ENCODE data around the gene MAGEA11.

MAGEA11 gene

DNA sequence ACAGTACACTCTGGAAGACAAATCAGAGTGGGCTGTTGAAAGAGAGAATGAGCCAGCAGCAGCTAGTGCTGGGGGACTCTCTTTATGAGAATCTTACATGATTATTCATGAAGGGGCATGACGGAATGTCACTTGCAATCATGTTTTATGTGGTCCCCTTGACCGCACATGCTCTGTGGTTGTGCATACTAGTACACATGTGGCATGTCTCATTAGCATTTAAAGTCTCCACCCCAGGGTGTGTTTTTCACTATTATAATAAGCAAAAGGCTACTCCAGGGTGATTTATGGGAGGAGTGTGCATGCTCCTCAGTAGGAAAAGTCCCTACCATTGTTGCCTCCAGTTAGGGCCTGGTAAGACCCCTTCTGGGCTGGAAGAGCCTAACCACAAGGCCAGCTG is 30.7 kb upstream of the MAGEA11 start:
- Histone ChIP-seq H3K9me2 (replicated peaks; ENCODE audit: low read depth, low read length) (no peaks in the 10 kb centered on the region), H3K9ac (ENCODE audit: low read depth, low read length, poor library complexity, severe bottlenecking) (no peak overlapping the region), H4K20me1 (ENCODE audit: insufficient read depth, low read length, poor library complexity, severe bottlenecking) (no peaks in the 10 kb centered on the region), H3K4me1 (ENCODE audit: insufficient read depth, low read length, poor library complexity, severe bottlenecking) (no peaks in the 10 kb centered on the region), H3K4me3 (ENCODE audit: low read length, poor library complexity, severe bottlenecking) (no peak overlapping the region), H3K27me3 (ENCODE audit: insufficient read depth, low read length, poor library complexity, severe bottlenecking) (no peaks in the 10 kb centered on the region), H3F3A (ENCODE audit: low read depth) (no peaks in the 10 kb centered on the region), H3K79me2 (ENCODE audit: insufficient read depth, low read length) (no peaks in the 10 kb centered on the region), H3K4me2 (ENCODE audit: low read depth, low read length, poor library complexity, severe bottlenecking) (no peak overlapping the region), H3K9me3 (ENCODE audit: insufficient read depth, low read depth, low read length) (no peaks in the 10 kb centered on the region), H2AFZ (ENCODE audit: low read length) (no peak overlapping the region), H3K36me3 (ENCODE audit: insufficient read depth, low read length) (no peaks in the 10 kb centered on the region)
- TF ChIP-seq EZH2phosphoT487 (IDR thresholded peaks at IDR 0.05; ENCODE audit: borderline replicate concordance) = no peak

DNA sequence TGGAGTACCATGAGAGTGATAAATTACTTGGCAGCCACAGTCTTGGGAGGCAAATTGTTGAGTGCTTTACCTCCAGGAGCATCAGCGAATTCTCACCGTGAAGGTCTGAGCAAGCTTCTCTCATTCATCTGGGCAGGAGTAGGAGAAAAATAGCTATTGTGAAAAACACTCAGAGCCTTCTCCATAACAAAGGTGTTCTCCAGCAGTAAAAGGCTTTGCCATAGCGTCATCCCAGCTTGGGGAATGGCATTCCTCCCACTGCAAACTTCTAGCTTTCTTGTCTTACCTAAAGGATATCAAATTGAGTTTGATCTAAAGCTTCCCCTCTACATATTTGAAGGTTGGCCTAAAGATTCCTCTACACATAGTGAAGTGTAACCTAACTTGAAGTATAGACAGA is 29.8 kb upstream of the MAGEA11 start:
- Histone ChIP-seq H3K36me3 (ENCODE audit: insufficient read depth, low read length) (no peaks in the 10 kb centered on the region), H3K4me3 (ENCODE audit: low read length, poor library complexity, severe bottlenecking) (no peak overlapping the region), H3K9me3 (ENCODE audit: insufficient read depth, low read depth, low read length) (no peaks in the 10 kb centered on the region), H2AFZ (ENCODE audit: low read length) (no peak overlapping the region), H3K27me3 (ENCODE audit: insufficient read depth, low read length, poor library complexity, severe bottlenecking) (no peaks in the 10 kb centered on the region), H3F3A (ENCODE audit: low read depth) (no peaks in the 10 kb centered on the region), H3K79me2 (ENCODE audit: insufficient read depth, low read length) (no peaks in the 10 kb centered on the region), H3K4me2 (ENCODE audit: low read depth, low read length, poor library complexity, severe bottlenecking) (no peak overlapping the region), H3K9ac (ENCODE audit: low read depth, low read length, poor library complexity, severe bottlenecking) (no peak overlapping the region), H4K20me1 (ENCODE audit: insufficient read depth, low read length, poor library complexity, severe bottlenecking) (no peaks in the 10 kb centered on the region), H3K9me2 (replicated peaks; ENCODE audit: low read depth, low read length) (no peaks in the 10 kb centered on the region), H3K4me1 (ENCODE audit: insufficient read depth, low read length, poor library complexity, severe bottlenecking) (no peaks in the 10 kb centered on the region)
- TF ChIP-seq, protein P1, sequence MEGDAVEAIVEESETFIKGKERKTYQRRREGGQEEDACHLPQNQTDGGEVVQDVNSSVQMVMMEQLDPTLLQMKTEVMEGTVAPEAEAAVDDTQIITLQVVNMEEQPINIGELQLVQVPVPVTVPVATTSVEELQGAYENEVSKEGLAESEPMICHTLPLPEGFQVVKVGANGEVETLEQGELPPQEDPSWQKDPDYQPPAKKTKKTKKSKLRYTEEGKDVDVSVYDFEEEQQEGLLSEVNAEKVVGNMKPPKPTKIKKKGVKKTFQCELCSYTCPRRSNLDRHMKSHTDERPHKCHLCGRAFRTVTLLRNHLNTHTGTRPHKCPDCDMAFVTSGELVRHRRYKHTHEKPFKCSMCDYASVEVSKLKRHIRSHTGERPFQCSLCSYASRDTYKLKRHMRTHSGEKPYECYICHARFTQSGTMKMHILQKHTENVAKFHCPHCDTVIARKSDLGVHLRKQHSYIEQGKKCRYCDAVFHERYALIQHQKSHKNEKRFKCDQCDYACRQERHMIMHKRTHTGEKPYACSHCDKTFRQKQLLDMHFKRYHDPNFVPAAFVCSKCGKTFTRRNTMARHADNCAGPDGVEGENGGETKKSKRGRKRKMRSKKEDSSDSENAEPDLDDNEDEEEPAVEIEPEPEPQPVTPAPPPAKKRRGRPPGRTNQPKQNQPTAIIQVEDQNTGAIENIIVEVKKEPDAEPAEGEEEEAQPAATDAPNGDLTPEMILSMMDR (conservative IDR thresholded peaks at IDR 0.05; ENCODE audit: low read length) = no peak
- no peak for TF ChIP-seq EZH2phosphoT487 (IDR thresholded peaks at IDR 0.05; ENCODE audit: borderline replicate concordance)

DNA sequence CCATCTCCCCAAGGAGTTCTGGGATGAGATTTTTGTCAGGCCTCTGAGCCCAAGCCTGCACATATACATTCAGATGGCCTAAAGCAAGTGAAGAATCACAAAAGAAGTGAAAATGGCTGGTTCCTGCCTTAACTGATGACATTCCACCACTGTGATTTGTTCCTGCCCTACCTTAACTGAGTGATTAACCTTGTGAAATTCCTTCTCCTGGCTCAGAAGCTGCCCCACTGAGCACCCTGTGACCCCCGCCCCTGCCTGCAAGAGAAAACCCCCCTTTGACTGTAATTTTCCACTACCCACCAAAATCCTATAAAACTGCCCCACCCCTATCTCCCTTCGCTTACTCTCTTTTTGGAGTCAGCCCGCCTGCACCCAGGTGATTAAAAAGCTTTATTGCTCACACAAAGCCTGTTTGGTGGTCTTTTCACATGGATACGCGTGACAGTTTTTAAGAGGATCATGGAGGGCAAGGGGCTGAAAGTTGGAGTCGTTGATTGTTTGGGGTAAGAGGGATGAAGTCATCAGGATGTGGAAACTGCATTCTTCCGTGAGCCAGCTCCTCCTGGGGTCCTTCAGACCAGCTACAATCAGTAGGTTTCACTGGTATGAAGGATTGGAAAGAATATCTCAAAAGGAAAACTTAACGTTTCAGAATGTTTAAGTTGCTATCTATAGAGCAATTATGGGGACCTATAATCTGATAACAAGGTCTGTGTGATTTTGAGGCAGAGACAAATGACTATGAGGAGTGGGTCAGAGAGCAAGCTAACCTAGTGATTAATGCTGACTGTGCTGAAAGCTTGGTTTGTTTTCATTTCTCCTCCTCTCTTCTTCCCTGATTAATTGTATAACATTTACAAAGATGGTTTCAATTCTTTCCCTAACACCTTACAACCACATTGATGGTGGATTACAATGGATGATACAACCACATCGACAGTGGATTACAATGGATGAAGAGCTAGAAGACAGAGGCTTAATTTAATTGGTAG is 28.6 kb upstream of the MAGEA11 start:
- Histone ChIP-seq H2AFZ (ENCODE audit: low read length) (no peak overlapping the region), H3F3A (ENCODE audit: low read depth) (no peaks in the 10 kb centered on the region), H3K27me3 (ENCODE audit: insufficient read depth, low read length, poor library complexity, severe bottlenecking) (no peaks in the 10 kb centered on the region), H3K36me3 (ENCODE audit: insufficient read depth, low read length) (no peaks in the 10 kb centered on the region), H3K79me2 (ENCODE audit: insufficient read depth, low read length) (no peaks in the 10 kb centered on the region), H3K4me2 (ENCODE audit: low read depth, low read length, poor library complexity, severe bottlenecking) (no peak overlapping the region), H3K4me3 (ENCODE audit: low read length, poor library complexity, severe bottlenecking) (no peak overlapping the region), H4K20me1 (ENCODE audit: insufficient read depth, low read length, poor library complexity, severe bottlenecking) (no peaks in the 10 kb centered on the region), H3K9me3 (ENCODE audit: insufficient read depth, low read depth, low read length) (no peaks in the 10 kb centered on the region), H3K4me1 (ENCODE audit: insufficient read depth, low read length, poor library complexity, severe bottlenecking) (no peaks in the 10 kb centered on the region), H3K9me2 (replicated peaks; ENCODE audit: low read depth, low read length) (no peaks in the 10 kb centered on the region), H3K9ac (ENCODE audit: low read depth, low read length, poor library complexity, severe bottlenecking) (no peak overlapping the region)
- no peak for TF ChIP-seq EZH2phosphoT487 (IDR thresholded peaks at IDR 0.05; ENCODE audit: borderline replicate concordance)
- TF ChIP-seq, protein P1 (conservative IDR thresholded peaks at IDR 0.05; ENCODE audit: low read length) = no peak
